HG03565 (cell line): ENCODE data around the gene GPC5.
"Not testable (repeated sequence)": the region's sequence is repeated elsewhere in the genome, so short reads cannot be mapped to it uniquely, and the experiment has no call there.

ENCODE experiments used
- ATAC-seq: cut with Tn5 transposase; IDR thresholded peaks from one replicate; pipeline ENCODE4 v1.9.1; 2021; ENCODE audit warnings: mild to moderate bottlenecking, moderate library complexity; ENCODE audit not compliant: unreplicated experiment

GPC5 gene

DNA sequence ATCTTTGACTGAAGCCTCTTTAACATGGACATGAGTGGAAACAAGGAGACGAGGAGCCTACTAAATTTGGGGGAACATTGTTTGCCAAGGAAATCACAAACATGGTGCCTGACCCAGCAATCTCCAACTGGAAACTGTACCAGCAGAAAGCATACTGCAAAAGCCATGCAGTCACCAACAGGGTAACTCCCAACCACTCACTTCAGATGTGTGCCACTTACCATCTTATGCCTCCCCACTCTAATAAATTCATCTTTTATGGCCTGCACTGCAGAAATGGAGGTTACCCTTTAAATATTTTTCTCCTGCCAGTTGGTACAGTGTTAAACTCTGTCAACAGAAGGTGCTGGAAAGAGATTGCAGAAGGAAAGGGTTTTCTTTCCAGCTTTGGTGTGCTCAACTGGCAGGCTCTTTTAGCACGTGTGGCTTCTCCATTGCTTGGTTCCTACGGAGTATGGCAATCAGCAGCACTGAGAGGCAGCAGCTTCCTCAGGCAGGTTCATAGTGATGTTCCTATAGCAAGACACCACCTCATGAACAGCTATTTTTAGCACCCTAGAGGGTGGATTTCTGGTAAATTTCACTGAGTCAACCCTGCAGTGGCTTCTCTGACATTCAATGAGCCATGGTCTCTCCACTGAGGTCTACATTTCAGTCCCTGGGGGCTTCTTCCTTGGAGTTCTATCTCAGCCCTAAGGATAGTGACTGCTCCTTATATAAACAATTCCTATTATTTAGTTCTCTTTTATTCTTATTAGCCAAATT lies 29.6 kb upstream of the GPC5 start:
- ATAC-seq: no peak

DNA sequence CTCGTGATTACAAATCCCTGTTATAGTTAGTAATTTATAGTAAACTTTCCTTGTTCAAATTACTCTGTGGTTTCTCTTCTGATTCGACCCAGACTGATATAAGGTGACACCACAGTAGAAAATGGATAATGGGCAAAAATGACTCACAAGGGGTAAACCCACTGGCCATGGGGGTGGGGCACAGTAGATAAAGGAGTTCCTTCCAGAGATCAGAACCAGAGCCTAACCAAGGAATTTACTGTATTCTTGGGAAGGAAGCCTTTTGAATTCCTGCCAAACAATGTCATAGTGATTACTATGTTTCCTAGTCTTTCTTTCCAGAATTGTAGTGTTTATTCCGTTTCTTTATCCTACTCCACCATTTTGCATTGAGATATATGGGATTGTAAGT lies 29.0 kb upstream of the GPC5 start:
- ATAC-seq: no peak

DNA sequence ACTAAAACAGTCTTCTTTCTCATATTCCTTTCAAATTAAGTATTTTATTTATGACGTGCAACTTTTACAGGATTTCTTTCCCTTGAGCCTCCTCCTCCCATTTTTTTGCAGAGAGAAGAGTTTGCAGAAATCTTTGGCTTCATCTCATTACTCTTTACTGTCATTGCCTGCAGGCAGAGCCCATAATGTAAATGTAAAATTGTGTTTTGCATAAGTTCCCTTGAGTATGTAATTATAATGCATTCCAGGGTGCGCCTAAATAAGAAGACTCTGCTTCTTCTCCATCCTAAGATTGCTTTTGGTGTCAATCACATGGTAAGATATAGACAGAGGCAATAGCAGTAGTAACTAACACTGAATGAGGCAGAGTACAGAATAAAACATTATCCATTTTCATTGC lies 27.9 kb upstream of the GPC5 start:
- no peak for ATAC-seq

DNA sequence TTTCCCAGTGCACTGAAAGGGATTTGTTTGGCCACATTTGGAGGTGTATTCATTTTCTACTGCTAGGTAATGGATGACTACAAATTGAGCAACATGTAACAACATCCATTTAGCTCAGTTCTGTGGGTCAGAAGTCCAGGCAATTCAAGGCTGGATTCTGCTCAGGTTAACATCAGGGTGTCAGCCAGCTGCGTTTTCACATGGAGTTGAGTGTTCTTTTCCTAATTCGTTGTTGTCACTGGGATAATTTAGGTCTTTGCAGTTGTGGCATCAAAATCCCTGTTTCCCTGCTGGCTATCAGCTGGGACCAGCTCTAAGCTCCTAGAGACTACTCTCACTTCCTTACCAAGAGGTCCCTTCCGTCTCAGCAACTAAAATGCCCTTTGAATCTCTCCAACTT lies 25.5 kb upstream of the GPC5 start:
- no peak for ATAC-seq

DNA sequence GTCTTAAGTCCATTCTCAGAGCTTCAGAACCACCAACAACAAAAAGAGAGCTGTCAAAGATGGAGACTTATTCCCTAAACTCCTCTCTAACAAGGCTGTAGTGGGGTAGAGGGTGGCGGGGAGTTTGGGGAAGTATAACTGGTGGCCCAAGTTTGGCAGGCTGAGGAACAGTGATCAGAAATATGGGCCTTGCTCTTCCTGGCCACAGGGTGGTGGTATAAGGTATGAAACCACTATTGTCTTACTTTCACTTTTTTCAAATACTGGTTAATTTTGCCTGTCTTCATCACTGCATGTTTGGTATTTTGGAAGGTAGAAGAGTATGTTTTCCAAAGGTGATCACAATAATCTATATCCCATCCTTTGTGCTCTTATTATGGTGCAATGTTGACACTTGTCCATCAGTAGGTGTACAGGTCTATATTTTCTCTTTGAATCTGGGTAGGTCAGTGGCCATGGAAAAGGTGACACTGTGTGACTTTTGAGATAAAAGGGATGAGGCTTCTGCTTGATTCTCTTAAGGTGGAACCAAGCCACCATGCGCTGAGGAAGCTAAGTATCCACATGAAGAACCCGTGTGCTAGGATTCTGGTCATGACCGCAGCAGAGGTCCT lies 23.2 kb upstream of the GPC5 start:
- peak; percentile 95 for ATAC-seq

DNA sequence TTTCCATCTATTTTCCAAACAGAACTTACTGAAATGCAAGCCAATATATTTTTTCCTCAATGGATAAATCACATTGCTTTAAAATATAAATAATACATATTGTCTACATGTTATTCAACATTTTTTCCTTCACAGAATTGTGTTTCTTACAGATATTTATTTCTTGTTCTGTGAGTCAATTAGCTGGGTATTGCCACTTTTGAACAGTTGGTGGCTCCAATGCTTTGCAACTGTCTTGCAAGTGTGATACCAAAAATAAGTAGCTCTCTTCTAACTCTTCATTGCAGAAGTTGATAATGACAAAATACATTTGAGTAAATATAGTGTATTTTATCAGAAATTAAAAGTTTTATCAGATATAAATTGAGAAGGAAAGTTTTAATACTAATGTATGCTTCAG lies 17.1 kb upstream of the GPC5 start:
- ATAC-seq: no peak

DNA sequence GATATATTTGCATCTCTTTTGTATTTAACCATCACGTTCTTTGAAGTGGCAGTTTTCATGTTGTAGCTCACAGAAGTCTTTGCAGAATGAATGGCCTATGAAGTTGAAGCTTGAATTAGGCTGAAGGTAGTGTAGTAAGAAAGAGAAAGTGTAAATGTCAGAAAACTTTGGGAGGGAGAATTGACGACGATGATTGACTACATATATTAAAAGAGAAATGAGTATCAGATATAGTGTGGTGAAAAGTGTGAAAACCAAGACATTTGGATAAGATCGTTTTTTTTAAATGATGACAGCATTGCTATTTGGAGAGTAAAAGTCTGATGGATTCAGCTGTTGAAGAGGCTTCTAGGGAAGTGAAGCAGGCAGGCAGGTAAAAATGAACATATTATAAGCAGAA lies 14.6 kb upstream of the GPC5 start:
- no peak for ATAC-seq

DNA sequence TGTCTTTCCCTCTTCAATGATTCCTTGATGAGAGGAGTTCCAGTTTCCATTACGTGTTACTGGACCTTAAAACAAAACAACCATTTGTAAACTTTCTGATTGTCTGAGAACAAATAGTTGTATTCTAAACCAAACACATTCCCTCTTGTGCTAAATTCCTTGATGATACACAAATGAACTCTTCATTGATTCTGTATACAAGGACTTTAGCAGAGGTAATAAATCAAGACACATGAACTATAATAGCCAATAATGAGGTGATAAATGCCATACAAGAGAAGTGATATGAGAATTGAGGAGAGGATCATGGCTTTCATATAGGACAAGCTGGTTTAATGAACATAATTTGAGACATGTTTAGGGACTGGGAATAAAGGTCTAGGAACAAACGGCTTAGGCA lies 13.5 kb upstream of the GPC5 start:
- ATAC-seq: no peak

DNA sequence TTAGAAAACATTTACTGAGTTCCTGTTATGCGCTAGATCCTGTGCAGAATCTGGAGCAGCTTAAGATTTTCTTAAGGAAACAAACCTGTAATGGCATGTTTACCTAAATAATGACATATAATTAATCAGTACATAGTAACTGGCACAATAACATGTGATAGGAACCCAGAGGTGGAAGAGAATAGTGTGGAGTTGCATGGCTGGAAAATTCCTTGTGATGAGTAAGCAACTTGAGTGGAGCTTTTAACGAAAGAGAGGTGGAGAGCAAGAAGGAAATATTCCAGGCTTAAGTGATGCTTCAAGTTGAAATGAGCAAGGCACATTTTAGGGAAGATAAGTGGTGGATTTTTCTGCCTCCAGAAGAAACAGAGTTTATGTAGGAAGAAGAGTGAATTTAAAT lies 9.2 kb upstream of the GPC5 start:
- ATAC-seq: no peak

DNA sequence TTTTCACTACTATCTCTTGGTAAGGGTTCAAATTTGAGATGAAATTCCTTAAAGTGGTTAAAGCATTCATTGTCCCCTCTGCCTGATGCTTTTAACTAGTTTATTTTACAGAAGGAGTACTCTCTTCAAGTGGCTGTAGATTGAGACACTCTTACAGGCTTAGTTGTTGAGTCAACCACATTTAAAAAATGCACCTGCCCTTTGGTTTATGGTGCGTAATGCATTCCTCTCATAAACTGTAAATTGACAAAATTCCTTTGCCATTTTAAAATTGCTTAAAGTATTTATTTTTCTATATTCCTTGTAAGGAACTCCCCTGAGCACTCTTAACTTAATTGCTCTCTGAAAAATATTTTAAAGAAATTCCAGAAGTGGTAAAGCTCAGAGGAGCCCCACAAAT lies 826 bp upstream of the GPC5 start:
- no peak for ATAC-seq

DNA sequence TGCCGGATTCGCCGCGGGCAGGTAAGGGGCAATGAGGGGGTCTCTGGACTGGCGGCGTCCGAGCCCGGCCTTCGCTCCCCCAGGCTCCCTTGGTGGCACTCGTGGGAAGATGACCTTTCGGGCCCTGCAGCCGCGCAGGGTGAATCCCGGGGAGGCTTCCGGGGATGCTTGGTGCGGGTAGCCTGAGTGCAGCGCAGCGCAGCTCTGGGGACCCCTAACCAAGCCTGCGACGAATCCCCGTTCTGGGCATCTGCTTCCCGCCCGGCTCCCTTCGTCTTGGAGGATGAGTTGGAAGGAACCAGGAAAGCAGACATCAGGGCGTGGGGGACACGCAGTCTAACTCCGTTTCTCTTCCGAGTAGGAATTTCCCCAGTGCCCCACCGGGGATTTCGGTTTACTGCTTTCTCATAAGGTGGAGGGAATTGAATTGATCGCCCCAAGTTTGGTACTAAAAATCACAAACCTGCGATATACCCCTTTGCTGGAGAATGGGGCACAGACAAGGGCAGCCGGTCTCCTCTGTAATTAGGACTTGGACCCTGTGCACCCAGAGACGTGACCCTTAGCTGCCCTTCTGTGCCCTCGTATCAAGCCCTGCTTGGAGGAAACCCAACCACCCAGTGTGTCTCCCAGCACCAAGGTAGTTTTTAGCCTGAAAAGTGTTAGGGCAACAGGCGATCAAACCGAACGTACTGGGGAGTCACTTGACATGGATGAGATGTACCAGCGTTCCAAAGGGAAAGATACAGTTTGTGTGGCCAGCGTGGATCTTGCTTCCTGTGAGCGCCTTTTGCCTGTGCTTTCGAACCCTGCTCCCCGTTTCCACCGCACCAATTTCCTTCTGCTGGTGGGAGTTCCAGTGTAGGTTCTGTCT lies 1.0 kb downstream of the GPC5 start:
- ATAC-seq: no peak

DNA sequence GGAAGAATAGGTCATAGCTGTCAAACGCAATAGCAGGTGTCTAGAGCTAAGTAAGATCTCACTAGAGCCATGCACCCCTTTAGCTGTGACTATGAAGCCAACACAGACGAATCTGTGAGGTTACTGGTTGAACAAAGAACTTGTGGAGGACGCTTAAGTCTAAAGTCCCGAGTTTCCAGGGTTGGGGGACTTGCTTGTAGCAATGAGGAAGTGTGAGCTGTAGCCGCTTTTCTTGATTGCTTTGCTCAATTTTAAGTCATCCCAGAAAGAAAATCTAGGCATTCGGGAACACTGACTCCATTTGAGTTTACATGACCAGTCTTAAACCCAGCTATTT lies 1.6 kb downstream of the GPC5 start:
- no peak for ATAC-seq

DNA sequence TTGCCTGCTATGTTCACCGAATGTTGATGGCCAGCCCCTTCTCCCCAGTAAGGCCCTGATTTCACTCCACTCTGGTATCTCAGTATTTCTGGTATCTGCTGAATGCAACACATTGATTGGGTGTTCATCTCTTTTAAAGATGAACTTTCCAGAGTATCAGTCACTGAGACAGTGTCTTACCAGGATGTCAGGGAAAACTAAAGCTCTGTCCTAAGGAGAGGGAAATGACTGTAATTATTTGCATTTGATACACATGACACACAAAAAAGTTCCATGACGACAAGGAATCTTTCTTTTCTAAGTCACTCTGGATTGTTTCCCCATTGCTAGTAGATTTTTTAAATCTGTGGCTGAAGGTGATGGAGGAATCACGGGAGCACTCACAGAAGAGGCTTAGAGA lies 2.2 kb downstream of the GPC5 start:
- no peak for ATAC-seq

DNA sequence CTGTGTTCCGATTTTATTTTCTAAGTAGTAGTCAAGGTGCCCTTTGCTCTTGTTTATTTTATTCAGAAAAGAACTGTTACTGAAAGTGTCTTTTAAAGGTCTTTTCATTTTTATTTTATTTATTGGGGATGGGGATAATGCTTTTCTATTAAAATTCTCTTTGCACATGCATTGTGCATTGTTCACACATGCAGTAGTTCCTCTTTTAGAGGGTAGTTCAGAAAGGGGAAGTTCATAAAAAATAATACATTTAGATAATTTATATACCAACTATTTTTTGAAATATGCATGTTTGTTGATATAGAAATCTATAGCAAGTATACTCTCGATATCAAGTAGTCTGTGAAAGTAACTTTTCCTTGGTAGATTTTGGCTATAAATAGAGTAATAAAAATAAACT lies 3.5 kb downstream of the GPC5 start:
- ATAC-seq: no peak

DNA sequence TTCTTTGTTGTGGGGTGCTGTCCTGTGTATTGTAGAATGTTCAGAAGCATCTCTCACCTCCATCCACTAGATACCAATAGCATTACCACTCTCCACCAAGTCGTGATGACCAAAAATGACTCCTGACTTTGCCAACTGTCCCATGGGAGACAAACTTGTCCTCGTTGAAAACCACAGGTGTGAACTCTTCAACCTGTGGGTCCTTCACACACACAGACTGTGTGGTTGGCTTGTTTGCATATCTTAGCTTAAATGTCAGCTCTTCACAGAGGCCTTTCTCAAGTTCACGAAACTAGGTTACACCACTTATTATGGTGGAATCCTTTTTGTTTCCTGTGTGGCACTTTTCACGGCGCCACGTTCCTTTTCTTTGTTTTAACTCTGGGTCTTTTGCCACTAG lies 6.8 kb downstream of the GPC5 start:
- peak; percentile 66 for ATAC-seq

DNA sequence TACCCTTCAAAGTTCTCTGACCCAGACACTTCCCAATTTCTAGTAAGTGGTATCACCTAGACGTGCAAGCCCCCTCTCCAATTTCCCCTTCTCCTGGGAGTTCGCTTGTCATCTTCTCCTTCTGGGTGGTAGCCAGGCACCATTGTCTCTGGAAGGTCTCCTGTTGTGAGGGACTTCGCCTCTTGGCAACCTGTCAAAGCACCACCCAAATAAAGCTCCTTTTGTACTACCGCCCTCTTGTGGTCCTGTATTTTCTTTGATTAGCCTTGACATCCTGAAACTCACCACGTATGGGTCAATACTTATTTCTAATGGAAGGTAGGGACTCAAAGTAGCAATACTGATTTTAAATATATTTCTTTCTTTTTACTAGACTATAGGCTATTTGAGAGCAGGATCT lies 8.2 kb downstream of the GPC5 start:
- ATAC-seq: peak; percentile 52

DNA sequence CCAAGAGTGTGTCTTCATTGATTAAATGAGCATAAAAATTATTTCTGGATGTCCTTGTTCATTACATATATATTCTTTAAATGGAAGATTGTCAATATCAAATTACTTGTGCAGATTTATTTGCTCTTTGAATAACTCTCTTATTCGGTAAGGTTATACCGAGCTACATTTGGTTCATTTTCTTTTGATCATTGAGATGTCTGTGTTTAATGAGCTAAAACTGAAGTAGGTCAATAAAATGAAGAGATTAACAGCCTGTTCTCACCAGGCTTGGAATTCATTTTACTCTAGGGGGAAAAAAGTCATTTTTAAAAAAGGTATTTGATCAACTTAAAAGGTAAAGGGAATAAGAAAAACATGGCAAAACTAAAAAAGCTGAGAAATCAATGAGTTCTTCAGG lies 10.6 kb downstream of the GPC5 start:
- ATAC-seq: no peak

DNA sequence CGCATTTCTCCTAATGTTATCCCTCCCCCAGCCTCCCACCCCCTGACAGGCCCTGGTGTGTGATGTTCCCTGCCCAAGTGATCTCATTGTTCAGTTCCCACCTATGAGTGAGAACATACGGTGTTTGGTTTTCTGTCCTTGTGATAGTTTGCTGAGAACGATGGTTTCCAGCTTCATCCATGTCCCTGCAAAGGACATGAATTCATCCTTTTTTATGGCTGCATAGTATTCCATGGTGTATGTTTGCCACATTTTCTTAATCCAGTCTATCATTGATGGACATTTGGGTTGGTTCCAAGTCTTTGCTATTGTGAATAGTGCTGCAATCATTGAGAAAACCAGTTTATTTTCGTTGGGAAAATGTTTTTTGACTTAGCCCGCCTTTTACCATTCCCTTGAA lies 18.2 kb downstream of the GPC5 start:
- ATAC-seq: not testable (repeated sequence)

DNA sequence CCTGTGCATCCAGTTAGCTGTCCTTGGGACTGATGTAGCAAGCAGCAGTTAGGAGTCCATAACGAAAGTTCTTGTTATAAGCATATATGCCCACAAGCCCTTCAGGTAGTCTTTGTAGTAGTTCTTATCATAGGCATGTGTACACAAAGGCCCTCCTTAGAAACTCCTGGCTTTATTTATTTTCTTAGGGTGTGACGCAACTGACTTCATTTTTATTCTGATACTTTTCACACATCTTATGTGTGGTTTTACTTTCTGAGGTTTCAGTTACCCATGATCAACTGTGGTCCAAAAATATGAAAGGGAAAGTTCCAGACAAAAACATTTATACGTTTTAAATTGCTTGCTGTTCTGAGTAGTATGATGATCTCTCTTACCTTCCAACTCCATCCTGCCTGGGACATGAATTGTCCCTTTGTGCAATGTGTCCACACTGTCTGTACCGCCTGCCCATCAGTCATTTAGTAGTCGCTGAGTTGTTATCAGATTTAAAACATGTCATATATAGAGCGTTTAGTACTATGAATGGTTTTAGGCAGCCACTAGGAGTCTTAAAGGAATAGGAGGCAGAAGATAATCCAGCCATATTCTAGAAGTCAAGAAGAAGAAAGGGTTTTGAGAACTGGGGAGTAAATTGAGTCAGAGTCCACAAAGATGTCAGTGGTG lies 19.4 kb downstream of the GPC5 start:
- peak; percentile 63 for ATAC-seq

DNA sequence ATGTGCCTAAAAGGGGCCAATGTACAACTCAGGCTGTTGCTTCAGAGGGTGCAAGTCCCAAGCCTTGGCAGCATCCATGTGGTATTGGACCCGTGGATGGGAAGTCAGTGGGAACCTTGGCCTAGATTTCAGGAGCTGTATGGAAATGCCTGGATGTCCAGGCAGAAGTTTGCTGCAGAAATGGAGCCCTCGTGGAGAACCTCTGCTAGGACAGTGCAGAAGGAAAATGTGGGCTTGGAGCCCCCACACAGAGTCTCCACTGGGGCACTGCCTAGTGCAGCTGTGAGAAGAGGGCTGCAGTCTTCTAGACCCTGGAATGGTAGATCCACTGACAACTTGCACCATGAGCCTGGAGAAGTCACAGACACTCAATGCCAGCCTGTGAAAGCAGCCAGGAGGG lies 28.5 kb downstream of the GPC5 start:
- ATAC-seq: no peak

DNA sequence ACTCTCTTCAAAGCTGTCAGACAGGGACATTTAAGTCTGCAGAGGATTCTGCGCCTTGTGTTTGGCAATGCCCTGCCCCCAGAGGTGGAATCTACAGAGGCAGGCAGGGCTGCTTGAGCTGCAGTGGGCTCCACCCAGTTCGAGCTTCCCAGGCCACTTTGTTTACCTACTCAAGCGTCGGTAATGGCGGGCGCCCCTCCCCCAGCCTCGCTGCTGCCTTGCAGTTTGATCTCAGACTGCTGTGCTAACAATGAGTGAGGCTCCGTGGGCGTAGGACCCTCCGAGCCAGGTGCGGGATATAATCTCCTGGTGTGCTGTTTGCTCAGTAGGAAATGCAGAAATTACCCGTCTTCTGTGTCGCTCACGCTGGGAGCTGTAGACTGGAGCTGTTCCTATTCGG lies 40.3 kb downstream of the GPC5 start:
- not testable (repeated sequence) for ATAC-seq

DNA sequence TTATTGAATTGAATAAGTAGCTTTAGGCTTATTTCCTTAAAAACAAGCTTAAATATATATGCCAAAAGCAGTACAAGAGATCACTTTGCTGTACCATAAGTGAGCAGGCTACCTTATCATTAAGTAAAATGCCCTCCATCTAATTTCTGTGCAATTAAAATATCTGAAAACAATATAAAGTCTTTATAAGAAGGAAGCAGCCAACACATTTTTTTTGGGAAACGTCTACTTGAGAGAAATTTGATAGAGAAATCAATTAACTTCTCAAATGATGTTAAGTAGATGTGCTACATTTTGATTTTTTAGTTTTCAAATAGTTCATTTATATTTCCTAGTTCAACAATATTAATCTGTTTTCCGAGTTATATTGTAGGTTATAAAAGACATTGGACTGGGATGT lies 52.5 kb downstream of the GPC5 start:
- no peak for ATAC-seq
